Ectodermal cell (in vitro differentiated cells): ENCODE measurements around the gene MUC2.

ENCODE experiments used
- H3K27ac ChIP-seq: 2 replicates; pipeline ENCODE4 v1.7.0; 2013; ENCODE audit warnings: mild to moderate bottlenecking, low read depth, low read length; ENCODE audit not compliant: insufficient read depth, poor library complexity, severe bottlenecking
- H3K27me3 ChIP-seq: 2 replicates; pipeline ENCODE4 v1.7.0; 2013; ENCODE audit warnings: mild to moderate bottlenecking, low read length; ENCODE audit not compliant: insufficient read depth, control insufficient read depth, poor library complexity, severe bottlenecking
- H3K36me3 ChIP-seq: one replicate; pipeline ENCODE4 v1.7.0; 2013; ENCODE audit warnings: low read length; ENCODE audit not compliant: control insufficient read depth, insufficient read depth
- H3K4me1 ChIP-seq: one replicate; pipeline ENCODE4 v1.7.0; 2013; ENCODE audit warnings: low read length; ENCODE audit not compliant: control insufficient read depth, insufficient read depth
- H3K4me3 ChIP-seq: 2 replicates; pipeline ENCODE4 v1.7.0; 2013; ENCODE audit warnings: low read depth, low read length, control low read depth; ENCODE audit not compliant: insufficient read depth
- H3K9me3 ChIP-seq: 2 replicates; pipeline ENCODE4 v1.7.0; 2013; ENCODE audit warnings: mild to moderate bottlenecking, low read length, moderate library complexity; ENCODE audit not compliant: control insufficient read depth
- WGBS, 2 experiments: methylation state at CpG; one replicate each; pipeline ENCODE4 v1.1.7; 2013; ENCODE audit warnings: missing lambda C conversion rate in 2 of 2; 5-methylcytosine and 5-hydroxymethylcytosine counted together

The MUC2 gene

GRCh38 chr11:1101318-1102089 lies 26.8 kb downstream of the MUC2 start:
- H3K4me1 ChIP-seq, result no peaks in the 10 kb centered on the region
- H3K4me3 ChIP-seq, result no peak overlapping the region
- no peaks in the 10 kb centered on the region for H3K27me3 ChIP-seq
- no peak overlapping the region for H3K27ac ChIP-seq
- H3K36me3 ChIP-seq, result no peaks in the 10 kb centered on the region
- 94% methylated on average over 50 of the region's 50 CpGs for WGBS, 2 experiments
- H3K9me3 ChIP-seq, result no peaks in the 10 kb centered on the region

DNA sequence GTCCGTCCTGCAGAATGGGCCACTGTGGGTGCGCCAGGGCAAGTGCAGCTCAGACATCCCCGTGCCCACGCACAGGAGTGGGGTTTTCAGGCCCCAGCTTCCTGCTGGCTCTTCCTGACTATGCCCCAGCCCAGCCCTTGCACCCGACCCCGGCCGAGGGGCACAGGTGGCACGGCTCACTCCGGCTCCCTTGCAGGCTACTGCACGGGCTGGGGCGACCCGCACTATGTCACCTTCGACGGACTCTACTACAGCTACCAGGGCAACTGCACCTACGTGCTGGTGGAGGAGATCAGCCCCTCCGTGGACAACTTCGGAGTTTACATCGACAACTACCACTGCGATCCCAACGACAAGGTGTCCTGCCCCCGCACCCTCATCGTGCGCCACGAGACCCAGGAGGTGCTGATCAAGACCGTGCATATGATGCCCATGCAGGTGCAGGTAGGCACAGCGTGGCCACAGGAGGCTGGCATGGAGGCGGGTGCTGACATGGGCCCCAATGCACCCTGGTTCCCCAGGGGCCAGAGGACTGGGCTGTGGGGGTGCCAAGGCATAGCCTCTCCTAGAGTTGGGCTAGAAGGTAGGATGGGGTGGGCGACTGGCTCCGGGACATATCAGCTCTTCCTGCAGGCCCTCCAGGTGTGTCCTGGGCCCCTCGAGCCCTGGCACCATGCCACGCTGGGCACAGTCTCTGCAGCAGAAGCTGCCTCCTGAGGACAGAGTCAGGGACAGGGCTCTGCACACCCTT lies 27.7 kb downstream of the MUC2 start:
- Histone ChIP-seq H3K36me3 (no peaks in the 10 kb centered on the region), H3K27me3 (no peaks in the 10 kb centered on the region), H3K9me3 (no peaks in the 10 kb centered on the region), H3K4me3 (no peak overlapping the region), H3K27ac (no peak overlapping the region), H3K4me1 (no peaks in the 10 kb centered on the region)
- WGBS, 2 experiments, result 93 to 94% methylated on average over 31 of the region's 31 CpGs

- Histone ChIP-seq H3K27me3 (no peaks in the 10 kb centered on the region), H3K4me1 (no peaks in the 10 kb centered on the region), H3K36me3 (no peaks in the 10 kb centered on the region), H3K9me3 (no peaks in the 10 kb centered on the region), H3K27ac (no peak overlapping the region), H3K4me3 (no peak overlapping the region)
- 93% methylated on average over 12 of the region's 12 CpGs for WGBS, 2 experiments
These were observed 28.3 kb downstream of the MUC2 start for GRCh38 chr11:1102996-1103395.

GRCh38 chr11:1103401-1104360 lies 29.0 kb downstream of the MUC2 start:
- H3K4me3 ChIP-seq, result no peak overlapping the region
- H3K27ac ChIP-seq, result no peak overlapping the region
- H3K9me3 ChIP-seq, result no peaks in the 10 kb centered on the region
- H3K27me3 ChIP-seq, result no peaks in the 10 kb centered on the region
- H3K4me1 ChIP-seq, result no peaks in the 10 kb centered on the region
- 89% methylated on average over 44 of the region's 44 CpGs for WGBS, 2 experiments
- no peaks in the 10 kb centered on the region for H3K36me3 ChIP-seq

DNA sequence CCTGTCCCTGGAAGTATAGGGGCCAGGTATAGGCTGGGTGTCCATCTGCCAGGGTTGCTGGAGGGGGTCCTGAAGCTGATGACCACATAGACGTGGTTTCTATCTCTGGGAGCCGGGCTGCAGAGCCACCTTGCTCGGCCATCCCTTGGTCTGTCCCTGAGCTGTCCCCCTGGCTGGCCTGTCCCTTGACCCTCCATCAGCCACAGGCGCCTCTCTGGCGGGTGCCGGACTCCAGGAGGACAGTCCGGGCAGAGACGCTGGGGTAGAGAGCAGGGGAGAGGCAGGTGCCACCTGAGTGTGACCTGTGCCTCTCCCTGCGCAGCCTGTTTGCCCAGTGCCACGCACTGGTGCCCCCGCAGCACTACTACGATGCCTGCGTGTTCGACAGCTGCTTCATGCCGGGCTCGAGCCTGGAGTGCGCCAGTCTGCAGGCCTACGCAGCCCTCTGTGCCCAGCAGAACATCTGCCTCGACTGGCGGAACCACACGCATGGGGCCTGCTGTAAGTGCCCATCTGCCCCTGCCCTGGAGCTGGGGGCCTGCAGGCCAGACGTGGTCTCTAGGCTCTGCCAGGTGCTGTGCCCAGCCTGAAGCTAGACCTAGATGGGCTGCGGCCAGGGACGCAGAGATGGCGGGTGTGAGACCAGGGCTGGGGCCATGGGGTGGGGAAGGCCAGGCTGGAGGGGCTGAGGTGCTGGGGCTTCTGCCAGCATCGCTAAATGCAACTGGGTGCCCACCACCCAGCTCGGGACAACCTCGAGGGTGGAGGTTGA lies 29.9 kb downstream of the MUC2 start:
- WGBS, 2 experiments, result 90 to 92% methylated on average over 28 of the region's 28 CpGs
- no peaks in the 10 kb centered on the region for H3K27me3 ChIP-seq
- no peaks in the 10 kb centered on the region for H3K9me3 ChIP-seq
- no peak overlapping the region for H3K4me3 ChIP-seq
- no peak overlapping the region for H3K27ac ChIP-seq
- H3K4me1 ChIP-seq, result no peaks in the 10 kb centered on the region
- H3K36me3 ChIP-seq, result no peaks in the 10 kb centered on the region

DNA sequence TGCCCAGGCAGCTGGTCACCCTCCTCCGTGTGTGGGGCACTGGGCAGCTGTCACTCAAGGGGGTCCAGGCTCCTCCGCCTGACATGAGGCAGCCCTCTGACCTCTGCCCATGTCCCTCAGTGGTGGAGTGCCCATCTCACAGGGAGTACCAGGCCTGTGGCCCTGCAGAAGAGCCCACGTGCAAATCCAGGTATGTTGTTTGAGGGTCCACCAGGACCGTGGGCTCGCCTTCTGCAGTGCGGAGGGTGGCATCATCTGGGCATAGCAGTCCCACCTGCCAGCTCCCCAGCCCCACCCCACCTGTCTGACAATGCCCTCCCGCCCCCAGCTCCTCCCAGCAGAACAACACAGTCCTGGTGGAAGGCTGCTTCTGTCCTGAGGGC lies 30.5 kb downstream of the MUC2 start:
- WGBS, 2 experiments, result 90 to 91% methylated on average over 7 of the region's 7 CpGs
- Histone ChIP-seq H3K9me3 (no peaks in the 10 kb centered on the region), H3K4me3 (no peak overlapping the region), H3K27me3 (no peaks in the 10 kb centered on the region), H3K27ac (no peak overlapping the region), H3K36me3 (no peaks in the 10 kb centered on the region), H3K4me1 (no peaks in the 10 kb centered on the region)

GRCh38 chr11:1106387-1106786 lies 31.7 kb downstream of the MUC2 start:
- H3K27ac ChIP-seq, result no peak overlapping the region
- H3K27me3 ChIP-seq, result no peaks in the 10 kb centered on the region
- no peak overlapping the region for H3K4me3 ChIP-seq
- 94 to 96% methylated on average over 1 of the region's 1 CpG for WGBS, 2 experiments
- H3K9me3 ChIP-seq, result no peaks in the 10 kb centered on the region
- H3K4me1 ChIP-seq, result no peaks in the 10 kb centered on the region
- H3K36me3 ChIP-seq, result no peaks in the 10 kb centered on the region

DNA sequence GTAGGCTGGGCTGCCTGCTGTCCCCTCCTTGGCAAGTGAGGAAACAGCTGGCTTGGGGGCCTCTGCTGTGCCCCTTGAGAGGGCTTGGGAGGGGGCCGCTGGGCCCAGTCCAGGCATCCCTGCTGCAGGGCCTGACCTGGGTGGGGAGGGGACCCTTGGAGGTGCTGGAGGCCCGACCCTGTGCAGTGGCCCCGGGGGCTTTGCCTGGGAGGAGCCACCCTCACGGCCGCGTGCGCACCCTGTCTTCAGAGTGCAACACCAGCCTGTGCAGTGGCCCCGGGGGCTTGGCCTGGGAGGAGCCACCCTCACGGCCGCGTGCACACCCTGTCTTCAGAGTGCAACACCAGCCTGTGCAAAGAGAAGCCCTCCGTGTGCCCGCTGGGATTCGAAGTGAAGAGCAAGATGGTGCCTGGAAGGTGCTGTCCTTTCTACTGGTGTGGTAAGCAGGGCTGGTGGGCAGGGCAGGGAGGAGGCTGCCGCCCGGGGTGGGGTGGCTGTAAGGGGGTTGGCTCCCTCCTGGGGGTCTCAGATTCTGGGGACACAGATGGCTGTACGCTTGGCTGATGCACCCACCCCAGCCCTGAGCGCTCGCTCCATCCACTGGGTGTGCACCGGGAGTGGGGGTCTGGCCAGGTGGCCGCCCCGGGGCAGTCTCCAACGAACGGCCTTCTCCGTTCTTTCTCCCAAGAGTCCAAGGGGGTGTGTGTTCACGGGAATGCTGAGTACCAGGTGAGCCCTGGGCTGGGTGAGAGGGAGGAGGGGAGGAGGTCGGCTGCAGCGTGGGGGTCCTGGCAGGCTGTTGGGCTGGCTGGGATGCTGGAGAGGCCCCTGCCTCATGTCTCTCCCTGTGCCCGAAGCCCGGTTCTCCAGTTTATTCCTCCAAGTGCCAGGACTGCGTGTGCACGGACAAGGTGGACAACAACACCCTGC lies 32.9 kb downstream of the MUC2 start:
- Histone ChIP-seq H3K4me1 (no peaks in the 10 kb centered on the region), H3K4me3 (no peak overlapping the region), H3K36me3 (no peaks in the 10 kb centered on the region), H3K9me3 (no peaks in the 10 kb centered on the region), H3K27ac (no peak overlapping the region), H3K27me3 (no peaks in the 10 kb centered on the region)
- 91 to 92% methylated on average over 32 of the region's 32 CpGs for WGBS, 2 experiments
